Raji (cell line): Measurements from ENCODE around the gene GRID1.

Experiments
- POLR2A ChIP-seq: IDR thresholded peaks from 2 replicates; pipeline ENCODE4 v1.6.1; 2011; ENCODE audit warnings: low read depth, low read length, control low read depth; ENCODE audit not compliant: insufficient read depth

The GRID1 gene

DNA sequence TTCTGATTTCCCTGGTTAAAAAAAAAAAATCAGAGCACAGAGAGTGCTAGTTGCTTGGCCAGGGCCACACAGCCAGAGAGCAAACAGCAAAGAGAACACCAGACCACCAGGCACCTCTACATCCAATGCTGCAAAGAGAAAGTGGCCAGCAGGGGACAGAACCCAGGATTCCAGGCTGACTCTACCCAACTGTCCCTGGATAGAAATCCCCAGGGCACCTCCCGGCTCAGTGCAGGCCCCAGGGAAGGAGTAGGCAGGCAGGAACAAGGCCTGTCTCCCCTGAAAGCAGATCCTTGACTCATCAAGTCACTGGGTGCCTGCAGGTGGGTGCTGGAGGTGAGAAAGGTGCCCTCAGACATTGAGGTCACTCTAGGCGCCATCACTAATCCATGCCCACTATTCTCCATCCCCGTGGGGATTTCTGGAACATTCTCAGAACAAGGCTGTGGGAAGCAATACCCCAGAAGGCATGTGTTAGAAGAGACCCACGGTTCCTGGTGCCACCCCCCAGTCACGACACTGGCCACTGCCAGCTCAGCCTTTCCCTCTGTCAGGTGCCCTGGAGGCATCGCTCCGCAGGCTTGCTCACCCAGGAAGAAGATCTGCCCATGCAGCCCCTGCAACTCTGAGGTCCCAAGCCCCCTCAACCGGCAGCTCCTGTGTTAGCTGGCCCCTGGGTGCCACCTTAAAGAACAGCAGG is 154.8 kb downstream of the GRID1 start:
- no peak for TF ChIP-seq POLR2A

- no peak for TF ChIP-seq POLR2A
Observed at GRCh38 chr10:86210416-86210815, 156.2 kb downstream of the GRID1 start.

- TF ChIP-seq POLR2A, result no peak
Observed at GRCh38 chr10:86209726-86210125, 156.9 kb downstream of the GRID1 start.

- no peak for TF ChIP-seq POLR2A
Observed at GRCh38 chr10:86207226-86207625, 159.4 kb downstream of the GRID1 start.

DNA sequence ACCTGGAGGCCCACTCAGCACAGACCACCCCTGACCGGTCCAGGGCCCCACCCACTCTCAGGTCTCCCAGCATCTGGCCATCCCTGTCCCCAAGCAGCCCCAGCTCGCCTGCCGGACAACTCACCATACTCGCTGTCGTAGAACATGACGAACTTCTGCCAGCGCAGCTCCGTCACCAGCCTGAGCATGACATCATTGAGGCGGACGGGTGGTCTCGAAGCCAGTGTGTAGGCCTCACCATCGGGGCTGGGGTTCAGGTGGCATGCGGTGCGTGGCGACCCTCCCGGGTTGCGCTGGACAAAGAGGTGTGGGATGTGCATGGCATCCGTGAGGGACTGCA is 160.4 kb downstream of the GRID1 start:
- no peak for TF ChIP-seq POLR2A

DNA sequence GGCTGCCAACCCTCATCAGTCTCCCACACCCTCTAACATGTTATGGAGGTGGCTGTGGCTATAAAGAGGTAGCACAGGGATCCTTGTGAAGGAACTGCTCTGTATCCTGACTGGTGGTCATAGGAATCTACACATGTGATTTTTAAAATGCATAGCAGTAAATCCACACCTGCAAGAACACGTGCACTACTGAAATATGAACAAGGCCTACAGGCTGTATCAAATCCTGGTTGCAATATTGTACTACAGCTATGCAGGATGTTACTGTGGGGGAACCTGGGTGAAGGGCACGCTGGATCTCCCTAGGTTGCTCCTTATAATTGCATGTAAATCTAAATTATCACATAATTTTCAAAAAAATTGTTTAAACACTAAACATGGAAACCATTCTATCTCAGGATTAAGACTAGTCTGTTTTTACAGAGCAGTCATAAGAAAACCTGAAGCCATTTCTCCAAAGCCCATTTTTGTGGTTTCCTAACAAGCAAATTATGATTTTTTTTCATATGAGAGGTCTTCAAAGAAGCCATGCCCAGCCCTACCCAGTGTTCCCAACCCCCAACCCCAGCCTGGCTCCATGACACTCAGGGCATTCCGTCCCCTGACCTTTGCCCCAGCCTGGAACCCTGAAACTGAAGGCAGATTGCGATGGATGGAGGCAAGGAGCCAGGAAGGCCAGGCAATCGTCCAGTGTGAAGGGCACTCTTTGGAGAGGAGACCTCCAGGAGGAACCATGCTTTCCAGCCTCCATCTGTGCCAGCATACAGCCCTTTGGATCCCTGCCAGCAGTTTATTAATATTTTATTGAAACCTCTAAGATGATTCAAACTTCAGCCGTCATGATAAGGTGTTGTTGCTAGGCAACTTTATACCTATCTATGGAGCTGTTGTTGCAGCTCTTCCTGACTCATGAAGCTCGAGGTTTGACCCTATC is 161.0 kb downstream of the GRID1 start:
- TF ChIP-seq POLR2A, result no peak

DNA sequence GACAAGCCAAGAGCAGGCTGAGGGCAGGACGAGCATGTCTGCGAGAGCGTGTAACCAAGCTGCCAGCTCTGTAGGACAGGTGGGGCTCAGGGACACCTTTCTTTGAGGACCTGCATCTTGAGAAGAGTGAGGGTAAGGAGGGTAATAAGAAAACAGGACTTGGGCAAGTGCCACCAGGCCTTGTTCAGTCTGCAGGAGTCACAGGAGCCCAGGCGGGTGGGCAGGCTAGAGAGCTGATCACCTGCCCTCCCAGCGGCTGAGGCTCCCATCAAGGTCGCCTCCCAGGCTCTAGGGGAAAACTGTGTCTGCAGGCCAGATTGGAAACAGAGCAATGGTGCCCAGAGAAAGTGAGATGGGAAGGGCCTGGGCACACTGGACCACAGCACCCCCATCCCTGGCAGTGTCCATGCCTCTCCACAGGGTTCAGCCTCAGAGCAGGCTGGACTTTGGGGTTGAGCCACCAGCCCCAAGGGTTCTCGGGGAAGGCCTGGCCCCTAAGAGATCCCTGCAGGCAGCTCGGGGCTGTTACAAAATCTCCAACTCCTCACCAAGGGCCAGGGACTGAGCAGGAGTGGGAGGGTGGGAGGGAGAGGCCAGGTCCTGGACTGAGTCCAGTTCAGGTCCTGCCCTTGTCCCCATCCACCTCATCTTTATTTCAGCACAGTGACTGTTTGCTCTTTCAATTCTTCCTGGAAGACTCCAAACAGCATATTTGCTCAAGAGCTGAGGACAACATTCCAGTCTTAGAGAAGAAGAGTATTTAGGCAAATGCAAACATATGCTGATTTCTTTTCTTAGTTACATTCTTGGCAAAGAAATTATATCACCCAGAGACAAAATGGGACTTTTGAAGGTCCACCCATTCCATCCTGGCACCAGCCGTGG is 161.9 kb downstream of the GRID1 start:
- no peak for TF ChIP-seq POLR2A

DNA sequence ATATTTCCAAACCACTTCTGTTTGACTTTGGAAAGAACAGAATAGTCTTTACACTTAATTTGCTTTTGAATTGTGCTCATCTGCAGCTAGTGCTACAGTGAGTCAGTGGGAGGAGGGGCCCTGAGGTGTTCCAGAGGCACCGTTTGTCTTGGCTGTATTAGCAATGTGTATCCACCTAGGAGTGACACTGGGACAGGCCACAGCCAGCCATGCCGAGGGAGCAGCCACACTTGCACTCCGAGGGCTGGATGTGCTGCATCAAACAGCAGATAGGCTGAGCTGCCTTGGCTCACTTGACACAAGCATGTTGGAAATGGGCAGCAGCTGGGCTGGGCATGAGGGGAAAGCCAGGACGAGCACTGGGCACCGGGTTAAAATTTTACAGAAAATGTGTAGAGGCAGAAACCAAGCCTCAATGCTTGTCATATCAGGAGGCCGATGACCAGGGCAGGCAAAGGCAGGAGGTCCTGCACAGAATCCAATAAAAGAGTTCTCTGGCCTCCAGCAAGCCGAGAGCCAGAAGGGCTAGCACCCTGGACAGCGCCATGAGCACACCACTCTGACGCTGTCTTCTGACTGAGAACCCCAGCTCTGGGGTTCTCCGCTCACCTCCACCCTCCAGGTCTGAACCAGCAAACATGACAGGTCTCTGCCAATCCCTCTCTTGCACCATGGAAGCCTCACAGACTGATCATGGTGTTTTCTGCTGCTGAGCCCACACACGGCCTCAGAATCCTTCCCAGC is 163.3 kb downstream of the GRID1 start:
- TF ChIP-seq POLR2A, result no peak

- no peak for TF ChIP-seq POLR2A
Observed at GRCh38 chr10:86202226-86202735, 164.3 kb downstream of the GRID1 start.

- TF ChIP-seq POLR2A, result no peak
Observed at GRCh38 chr10:86200867-86201266, 165.7 kb downstream of the GRID1 start.

- TF ChIP-seq POLR2A, result no peak
Observed at GRCh38 chr10:86200269-86200668, 166.3 kb downstream of the GRID1 start.

DNA sequence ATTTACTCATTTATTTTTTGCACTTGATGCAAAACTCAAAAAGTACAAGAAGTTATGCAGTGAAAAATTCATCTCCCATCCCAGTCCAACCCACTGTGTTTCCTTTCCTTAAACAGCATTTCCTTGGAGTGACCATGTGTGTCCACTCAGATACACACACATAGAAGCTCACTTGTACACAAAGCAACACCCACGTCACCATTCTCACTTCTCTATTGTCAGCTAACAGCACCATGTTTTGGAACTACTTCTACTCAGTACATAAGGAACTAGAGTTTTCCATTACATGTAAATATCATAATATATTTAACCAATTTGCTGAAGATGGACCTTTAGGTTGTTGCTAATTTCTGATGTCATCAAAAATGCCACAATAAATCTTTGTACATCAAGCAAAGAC is 167.6 kb downstream of the GRID1 start:
- no peak for TF ChIP-seq POLR2A

- no peak for TF ChIP-seq POLR2A
Observed at GRCh38 chr10:86198271-86198670, 168.3 kb downstream of the GRID1 start.

GRCh38 chr10:86197166-86197790 is 169.3 kb downstream of the GRID1 start:
- no peak for TF ChIP-seq POLR2A
